Fibroblast of skin of back (primary cell): ENCODE results near the gene IRX1. TPM values are rescaled to one million over a fixed set of nuclear protein-coding genes. Genes with fewer than 3 reads are reported as not detected.

ENCODE experiments used
- DNase-seq: peaks from one replicate; pipeline ENCODE4 v3.0.0-alpha.2; 2013
- polyA plus RNA-seq, 2 experiments: library from polyadenylated mRNA; unstranded; fragments of 120-200 nt; gene quantifications; one replicate each; pipeline ENCODE4 v1.2.1, GENCODE V29; 2013; ENCODE audit not compliant: insufficient read length in 2 of 2

The IRX1 gene
- polyA plus RNA-seq (2013, experiment 1 of 2; ENCODE audit: insufficient read length): 6.0 TPM
- 4.6 TPM for polyA plus RNA-seq (2013, experiment 2 of 2; ENCODE audit: insufficient read length)

- peak; percentile 78 for DNase-seq
Measured at GRCh38 chr5:3595006-3595961, at the start of gene IRX1. Gene IRX1 (plus strand): TSS chr5:3595832. CDS start chr5:3596106, 274 bp downstream.

GRCh38 chr5:3546028-3546427 is 49.6 kb upstream of the IRX1 start:
- DNase-seq: no peak

GRCh38 chr5:3564116-3564515 is 31.5 kb upstream of the IRX1 start:
- no peak for DNase-seq

- no peak for DNase-seq
Measured at GRCh38 chr5:3564827-3565518, 30.7 kb upstream of the IRX1 start.

DNA sequence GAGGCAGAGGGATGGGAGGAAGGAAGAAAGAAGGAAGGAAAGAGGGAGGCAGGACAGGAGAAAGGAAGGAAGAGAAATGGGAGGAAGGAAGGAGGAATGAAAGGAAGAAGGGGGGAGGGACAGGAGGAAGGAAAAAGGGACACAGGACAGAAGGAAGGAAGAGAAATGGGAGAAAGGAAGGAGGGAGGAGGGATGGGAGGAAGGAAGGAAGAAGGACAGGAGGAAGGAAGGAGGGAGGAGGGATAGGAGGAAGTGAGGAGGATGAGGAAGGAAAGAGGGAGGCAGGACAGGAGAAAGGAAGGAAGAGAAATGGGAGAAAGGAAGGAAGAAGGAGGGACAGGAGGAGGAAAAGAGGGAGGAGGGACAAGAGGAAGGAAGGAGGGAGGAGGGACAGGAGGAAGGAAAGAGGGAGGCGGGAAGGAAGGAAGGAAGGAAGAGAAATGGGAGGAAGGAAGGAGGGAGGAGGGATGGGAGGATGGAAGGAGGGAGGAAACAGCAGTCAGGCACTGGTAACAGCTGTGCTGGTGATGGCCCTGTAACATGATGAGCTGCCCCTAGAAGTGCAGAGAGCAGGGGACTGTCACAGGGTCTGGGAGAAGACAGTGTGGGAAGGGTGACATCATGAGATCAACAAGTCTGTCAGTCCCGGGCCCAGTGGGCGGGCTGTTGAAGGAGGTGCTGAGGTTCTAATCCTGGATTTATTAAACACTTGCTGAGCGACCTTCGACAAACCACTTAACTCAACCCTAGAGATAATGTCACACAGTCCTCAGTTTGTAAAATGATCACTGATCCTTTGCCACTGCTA is 10.7 kb upstream of the IRX1 start:
- no peak for DNase-seq

- no peak for DNase-seq
Measured at GRCh38 chr5:3590161-3590966, 5.3 kb upstream of the IRX1 start.

- DNase-seq: peak; percentile 8
Measured at GRCh38 chr5:3590967-3591900, 4.4 kb upstream of the IRX1 start.

GRCh38 chr5:3592298-3592697 is 3.3 kb upstream of the IRX1 start:
- DNase-seq: no peak

DNA sequence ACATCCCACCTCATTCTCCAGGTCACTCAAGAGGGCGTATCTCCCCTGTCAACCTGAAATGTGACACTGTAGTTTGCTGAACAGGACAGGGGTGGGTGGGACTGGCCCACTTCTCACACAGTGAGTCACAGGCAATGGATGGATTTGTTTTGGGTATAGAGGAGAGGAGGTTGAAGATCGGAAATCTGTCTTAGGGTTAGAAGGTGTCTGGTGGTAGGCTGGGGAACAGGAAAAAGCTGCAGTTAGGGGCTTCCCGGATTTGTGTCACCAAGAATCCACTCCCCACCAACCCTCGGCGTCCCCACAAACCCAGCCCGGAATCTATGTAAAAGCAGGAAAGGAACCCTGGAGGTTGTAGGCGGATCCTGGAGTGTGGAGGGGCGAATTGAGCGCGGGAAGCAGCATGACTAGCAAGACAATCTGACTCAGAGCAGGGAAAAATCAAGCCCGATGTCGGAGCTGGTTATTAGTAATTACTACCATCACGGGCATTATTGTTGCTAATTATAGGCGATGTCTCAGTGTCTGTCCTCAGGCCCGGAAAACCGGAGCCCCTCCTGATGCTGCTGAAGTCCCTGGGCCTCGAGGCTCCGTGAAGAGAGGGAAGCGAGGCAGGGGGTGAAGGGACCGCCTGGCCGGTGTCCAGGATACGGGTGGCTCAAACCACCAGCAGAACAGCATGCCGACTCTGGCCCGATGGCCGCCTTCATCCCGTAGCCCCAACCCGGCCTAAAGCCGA is 1.7 kb upstream of the IRX1 start:
- peak; percentile 66 for DNase-seq

DNA sequence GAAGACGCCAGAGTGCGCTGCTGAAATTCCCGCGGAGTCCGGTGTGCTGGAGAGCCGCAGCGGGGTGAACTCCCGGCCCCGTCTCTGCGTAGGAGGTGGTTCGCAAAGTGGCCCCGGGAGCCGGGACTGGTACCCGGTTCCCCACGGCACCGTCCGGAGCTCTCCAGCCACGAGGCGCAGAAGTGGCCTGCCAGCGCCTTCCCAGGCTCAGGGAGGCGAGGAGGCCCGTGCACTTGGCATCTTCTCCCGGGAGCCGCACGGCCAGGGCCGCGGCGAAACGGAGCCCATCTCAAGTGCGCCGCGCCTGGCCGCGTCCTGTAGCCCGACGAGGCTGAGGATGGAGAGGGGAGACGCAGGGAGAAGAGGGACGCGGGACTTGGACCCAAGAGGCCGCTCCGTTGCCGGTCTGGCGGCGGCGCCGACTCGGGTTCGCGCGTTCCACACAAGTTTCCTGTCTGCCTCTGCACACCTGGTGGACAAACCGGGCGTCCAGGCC is 1.1 kb upstream of the IRX1 start:
- DNase-seq: peak; percentile 51

- DNase-seq: peak; percentile 55
Measured at GRCh38 chr5:3596261-3596825, 711 bp downstream of the IRX1 start.

DNA sequence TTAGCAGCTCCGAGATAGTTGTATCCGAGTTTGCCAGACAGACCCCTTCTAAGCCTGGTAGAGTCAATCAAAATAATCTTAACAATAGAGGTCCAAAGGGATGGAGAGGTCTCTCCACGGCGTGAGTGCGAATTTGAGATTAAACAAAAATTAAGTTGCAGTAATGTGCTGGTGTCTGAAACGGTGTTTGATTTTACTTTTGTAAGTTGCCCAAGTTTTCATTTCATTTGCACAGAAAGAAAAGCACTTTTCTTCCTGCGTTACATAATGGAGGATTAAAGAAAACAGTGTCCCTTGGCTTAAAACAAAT is 1.2 kb downstream of the IRX1 start:
- no peak for DNase-seq

DNA sequence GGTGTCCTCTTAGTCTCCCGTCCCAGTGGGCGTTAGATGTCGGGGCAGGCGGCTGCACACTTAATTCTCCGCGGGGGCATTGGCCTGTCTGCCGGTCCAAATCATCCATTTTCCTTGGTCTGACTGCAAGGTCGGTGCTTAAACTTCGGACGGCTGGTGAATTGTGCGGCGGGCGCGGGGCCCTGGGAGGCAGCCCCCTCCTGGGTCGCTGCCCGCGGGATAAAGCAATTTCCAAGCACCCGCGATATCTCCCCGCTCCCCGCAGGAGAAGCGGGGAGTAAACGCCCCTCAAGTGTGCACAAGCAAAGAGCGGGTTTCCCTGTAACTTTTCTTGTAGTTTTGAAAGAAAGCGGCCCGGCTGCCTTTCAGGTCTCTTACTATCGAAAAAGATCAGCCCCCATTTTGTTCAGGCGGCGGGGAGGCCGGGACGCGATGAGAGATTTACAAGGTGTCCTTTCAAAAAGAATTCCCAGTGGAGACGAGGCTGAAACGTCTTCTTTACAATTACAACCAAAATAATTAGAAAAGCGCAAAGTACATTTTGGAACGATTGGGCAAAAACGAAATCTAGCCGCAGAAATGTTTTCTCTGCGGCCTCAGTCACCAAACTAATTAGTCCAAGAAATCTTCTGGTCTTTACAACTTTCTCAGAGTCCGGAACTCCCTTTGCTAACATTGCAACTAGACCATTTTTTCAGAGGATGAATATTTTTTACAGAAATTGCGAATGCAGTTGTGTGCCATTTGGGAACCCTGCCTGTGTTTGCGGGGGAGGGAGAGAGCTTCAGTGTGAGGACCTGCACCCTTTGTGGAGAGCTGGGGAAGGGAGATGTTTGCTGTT is 1.8 kb downstream of the IRX1 start:
- peak; percentile 48 for DNase-seq

DNA sequence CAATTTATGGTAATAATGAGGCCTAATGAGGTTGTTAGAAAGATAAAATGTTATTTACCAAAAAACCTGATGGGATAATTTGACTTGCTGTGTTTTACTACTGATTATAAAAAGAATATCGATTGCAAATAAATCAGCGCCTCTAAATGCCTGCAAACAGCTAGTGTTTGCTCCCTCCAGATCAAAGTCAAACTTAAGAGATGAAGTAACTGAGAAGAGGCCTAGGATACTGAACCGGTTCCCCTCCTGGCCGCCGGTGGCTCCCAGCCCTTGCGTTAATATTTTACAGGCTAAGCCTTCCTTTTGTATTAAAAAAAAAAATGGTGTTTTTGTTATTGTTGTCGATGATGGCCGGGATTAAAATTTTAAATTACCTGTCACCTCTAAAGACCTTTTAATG is 2.6 kb downstream of the IRX1 start:
- peak; percentile 39 for DNase-seq

- DNase-seq: peak; percentile 55
Measured at GRCh38 chr5:3598769-3599211, 3.2 kb downstream of the IRX1 start.

- peak; percentile 73 for DNase-seq
Measured at GRCh38 chr5:3599226-3600105, 3.8 kb downstream of the IRX1 start.
